Measurements from ENCODE around the gene ZNF345. TPM values are rescaled to one million over a fixed set of nuclear protein-coding genes. Genes with fewer than 3 reads are reported as not detected.
A peak's percentile ranks its signal among the peaks of the same experiment; 100 is the strongest.

The ZNF345 gene
- total and polyA plus RNA-seq, 2 experiments from 2014 or later: 5.5 to 5.7 TPM

DNA sequence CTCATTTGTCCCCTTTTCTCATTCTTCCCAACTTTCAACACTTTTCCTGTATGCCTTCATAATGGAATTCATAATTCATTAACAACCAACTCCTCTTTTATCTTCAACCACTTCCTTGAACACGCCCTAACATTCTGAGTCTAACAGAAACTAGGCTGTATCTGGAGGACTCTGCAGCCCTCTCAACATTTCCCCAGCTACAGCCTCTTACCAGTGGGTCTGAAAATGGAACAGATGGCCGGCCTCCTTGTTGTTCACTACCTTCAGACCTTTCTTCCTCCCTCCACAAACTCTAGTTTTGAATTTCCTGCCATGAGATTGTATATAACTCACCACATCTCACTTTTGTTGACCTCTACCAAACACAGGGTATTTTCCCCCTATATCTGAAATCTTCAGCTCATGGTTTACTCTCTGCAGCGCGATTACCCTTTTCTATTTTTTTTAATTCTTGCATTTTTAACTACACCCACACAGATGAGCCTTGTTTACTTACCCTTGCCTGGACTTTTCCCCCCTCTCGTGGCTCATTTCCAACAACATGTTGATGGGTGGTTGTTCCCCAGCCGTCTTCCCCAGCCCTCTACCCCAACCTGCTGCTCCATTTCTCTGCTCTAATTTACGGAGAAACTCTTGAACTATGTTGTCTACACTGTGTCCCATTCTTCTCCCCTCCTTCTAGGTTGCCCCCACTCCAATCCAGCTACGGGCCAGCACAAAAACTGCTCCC, 13.3 kb upstream of the ZNF345 start (continued):
- TF ChIP-seq EZH2 (IDR thresholded peaks at IDR 0.05; ENCODE audit: low read depth, unreplicated experiment): no peak
- TF ChIP-seq POLR2AphosphoS5 (IDR thresholded peaks at IDR 0.05; ENCODE audit: low read depth): no peak
- TF ChIP-seq JUNB (IDR thresholded peaks at IDR 0.05; ENCODE audit: unreplicated experiment): no peak
- TF ChIP-seq, protein P1, sequence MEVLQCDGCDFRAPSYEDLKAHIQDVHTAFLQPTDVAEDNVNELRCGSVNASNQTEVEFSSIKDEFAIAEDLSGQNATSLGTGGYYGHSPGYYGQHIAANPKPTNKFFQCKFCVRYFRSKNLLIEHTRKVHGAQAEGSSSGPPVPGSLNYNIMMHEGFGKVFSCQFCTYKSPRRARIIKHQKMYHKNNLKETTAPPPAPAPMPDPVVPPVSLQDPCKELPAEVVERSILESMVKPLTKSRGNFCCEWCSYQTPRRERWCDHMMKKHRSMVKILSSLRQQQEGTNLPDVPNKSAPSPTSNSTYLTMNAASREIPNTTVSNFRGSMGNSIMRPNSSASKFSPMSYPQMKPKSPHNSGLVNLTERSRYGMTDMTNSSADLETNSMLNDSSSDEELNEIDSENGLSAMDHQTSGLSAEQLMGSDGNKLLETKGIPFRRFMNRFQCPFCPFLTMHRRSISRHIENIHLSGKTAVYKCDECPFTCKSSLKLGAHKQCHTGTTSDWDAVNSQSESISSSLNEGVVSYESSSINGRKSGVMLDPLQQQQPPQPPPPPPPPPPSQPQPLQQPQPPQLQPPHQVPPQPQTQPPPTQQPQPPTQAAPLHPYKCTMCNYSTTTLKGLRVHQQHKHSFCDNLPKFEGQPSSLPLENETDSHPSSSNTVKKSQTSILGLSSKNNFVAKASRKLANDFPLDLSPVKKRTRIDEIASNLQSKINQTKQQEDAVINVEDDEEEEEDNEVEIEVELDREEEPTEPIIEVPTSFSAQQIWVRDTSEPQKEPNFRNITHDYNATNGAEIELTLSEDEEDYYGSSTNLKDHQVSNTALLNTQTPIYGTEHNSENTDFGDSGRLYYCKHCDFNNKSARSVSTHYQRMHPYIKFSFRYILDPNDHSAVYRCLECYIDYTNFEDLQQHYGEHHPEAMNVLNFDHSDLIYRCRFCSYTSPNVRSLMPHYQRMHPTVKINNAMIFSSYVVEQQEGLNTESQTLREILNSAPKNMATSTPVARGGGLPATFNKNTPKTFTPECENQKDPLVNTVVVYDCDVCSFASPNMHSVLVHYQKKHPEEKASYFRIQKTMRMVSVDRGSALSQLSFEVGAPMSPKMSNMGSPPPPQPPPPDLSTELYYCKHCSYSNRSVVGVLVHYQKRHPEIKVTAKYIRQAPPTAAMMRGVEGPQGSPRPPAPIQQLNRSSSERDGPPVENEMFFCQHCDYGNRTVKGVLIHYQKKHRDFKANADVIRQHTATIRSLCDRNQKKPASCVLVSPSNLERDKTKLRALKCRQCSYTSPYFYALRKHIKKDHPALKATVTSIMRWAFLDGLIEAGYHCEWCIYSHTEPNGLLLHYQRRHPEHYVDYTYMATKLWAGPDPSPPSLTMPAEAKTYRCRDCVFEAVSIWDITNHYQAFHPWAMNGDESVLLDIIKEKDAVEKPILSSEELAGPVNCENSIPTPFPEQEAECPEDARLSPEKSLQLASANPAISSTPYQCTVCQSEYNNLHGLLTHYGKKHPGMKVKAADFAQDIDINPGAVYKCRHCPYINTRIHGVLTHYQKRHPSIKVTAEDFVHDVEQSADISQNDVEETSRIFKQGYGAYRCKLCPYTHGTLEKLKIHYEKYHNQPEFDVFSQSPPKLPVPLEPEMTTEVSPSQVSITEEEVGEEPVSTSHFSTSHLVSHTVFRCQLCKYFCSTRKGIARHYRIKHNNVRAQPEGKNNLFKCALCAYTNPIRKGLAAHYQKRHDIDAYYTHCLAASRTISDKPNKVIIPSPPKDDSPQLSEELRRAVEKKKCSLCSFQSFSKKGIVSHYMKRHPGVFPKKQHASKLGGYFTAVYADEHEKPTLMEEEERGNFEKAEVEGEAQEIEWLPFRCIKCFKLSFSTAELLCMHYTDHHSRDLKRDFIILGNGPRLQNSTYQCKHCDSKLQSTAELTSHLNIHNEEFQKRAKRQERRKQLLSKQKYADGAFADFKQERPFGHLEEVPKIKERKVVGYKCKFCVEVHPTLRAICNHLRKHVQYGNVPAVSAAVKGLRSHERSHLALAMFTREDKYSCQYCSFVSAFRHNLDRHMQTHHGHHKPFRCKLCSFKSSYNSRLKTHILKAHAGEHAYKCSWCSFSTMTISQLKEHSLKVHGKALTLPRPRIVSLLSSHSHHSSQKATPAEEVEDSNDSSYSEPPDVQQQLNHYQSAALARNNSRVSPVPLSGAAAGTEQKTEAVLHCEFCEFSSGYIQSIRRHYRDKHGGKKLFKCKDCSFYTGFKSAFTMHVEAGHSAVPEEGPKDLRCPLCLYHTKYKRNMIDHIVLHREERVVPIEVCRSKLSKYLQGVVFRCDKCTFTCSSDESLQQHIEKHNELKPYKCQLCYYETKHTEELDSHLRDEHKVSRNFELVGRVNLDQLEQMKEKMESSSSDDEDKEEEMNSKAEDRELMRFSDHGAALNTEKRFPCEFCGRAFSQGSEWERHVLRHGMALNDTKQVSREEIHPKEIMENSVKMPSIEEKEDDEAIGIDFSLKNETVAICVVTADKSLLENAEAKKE (CRISPR knock-in tag; IDR thresholded peaks at IDR 0.05): no peak

DNA sequence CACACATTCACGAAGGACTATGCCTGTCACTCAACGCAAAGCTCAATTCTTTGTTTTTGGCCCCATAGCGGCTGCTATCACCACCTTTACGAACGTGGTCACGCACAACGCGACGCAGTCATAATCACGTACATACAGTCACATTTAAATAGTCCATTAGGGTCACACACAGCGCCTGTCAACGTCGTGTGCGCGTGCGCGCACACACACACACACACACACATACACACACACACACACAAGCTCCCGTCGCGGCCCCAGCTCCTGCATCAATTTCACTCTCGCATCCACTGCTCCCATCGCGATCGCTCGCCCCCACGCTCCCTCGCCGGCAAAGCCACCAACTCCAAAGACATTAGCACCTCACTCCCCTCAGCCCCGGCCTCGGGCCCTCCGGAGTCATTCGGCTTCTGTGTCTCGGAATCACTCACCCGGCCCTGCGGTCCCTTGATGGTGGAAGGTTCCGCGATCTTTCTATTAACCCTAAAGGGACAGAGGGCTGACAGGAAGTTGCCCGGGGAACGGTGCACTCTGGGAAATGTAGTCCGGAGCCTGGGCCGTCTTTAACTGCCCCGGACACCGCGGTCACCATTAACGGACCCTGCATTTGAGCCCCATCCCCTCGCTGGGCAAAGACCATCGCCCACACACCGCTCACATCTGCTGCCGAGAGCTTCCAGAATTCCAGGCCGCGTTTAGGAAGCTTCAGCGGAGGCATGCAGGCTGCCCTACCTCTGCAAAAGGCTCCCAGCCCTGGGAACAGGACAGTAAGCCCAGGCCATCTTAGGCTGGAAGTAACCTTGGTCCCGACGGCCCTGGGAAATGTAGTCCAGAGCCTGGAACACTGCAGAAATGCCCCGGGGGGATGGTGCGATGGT, 12.5 kb upstream of the ZNF345 start, which contains the start of gene ZNF790:
Gene ZNF790 (minus strand): TSS at position 482 of the 878 bp plus-strand sequence. CDS start 12,768 bp downstream, outside the sequence.
- peak within 1 kb of the TSS; percentile 78 for H3K4me3 ChIP-seq
- DNase-seq (ENCODE audit: low spot score): peak; percentile 97
- peaks cover 42% of the 10 kb centered on the region for H3K36me3 Mint-ChIP-seq (ENCODE audit: low read depth)
- H2AFZ ChIP-seq: peak within 1 kb of the TSS; percentile 93
- 0 out of 2 replicates have a peak, but pooled peaks cover 3% of the 10 kb centered on the region for H3K9me2 ChIP-seq (ENCODE audit: insufficient read depth)
- peak within 1 kb of the TSS; percentile 91 for H3K27ac ChIP-seq (ENCODE audit: low read depth)
- H4K20me1 ChIP-seq (replicated peaks; ENCODE audit: insufficient read depth): no peaks in the 10 kb centered on the region
- TF ChIP-seq, protein P2, sequence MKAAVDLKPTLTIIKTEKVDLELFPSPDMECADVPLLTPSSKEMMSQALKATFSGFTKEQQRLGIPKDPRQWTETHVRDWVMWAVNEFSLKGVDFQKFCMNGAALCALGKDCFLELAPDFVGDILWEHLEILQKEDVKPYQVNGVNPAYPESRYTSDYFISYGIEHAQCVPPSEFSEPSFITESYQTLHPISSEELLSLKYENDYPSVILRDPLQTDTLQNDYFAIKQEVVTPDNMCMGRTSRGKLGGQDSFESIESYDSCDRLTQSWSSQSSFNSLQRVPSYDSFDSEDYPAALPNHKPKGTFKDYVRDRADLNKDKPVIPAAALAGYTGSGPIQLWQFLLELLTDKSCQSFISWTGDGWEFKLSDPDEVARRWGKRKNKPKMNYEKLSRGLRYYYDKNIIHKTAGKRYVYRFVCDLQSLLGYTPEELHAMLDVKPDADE (IDR thresholded peaks at IDR 0.05): peak; percentile 96
- peak; percentile 21; the same call in 1 of the 2 replicates for TF ChIP-seq CREB1 (CRISPR knock-in tag; IDR thresholded peaks at IDR 0.05; ENCODE audit: low read depth)
- TF ChIP-seq POLR2AphosphoS5 (IDR thresholded peaks at IDR 0.05; ENCODE audit: low read depth): peak; percentile 84
- TF ChIP-seq, protein P3, sequence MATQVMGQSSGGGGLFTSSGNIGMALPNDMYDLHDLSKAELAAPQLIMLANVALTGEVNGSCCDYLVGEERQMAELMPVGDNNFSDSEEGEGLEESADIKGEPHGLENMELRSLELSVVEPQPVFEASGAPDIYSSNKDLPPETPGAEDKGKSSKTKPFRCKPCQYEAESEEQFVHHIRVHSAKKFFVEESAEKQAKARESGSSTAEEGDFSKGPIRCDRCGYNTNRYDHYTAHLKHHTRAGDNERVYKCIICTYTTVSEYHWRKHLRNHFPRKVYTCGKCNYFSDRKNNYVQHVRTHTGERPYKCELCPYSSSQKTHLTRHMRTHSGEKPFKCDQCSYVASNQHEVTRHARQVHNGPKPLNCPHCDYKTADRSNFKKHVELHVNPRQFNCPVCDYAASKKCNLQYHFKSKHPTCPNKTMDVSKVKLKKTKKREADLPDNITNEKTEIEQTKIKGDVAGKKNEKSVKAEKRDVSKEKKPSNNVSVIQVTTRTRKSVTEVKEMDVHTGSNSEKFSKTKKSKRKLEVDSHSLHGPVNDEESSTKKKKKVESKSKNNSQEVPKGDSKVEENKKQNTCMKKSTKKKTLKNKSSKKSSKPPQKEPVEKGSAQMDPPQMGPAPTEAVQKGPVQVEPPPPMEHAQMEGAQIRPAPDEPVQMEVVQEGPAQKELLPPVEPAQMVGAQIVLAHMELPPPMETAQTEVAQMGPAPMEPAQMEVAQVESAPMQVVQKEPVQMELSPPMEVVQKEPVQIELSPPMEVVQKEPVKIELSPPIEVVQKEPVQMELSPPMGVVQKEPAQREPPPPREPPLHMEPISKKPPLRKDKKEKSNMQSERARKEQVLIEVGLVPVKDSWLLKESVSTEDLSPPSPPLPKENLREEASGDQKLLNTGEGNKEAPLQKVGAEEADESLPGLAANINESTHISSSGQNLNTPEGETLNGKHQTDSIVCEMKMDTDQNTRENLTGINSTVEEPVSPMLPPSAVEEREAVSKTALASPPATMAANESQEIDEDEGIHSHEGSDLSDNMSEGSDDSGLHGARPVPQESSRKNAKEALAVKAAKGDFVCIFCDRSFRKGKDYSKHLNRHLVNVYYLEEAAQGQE (IDR thresholded peaks at IDR 0.05; ENCODE audit: unreplicated experiment): no peak
- peak; percentile 21 for TF ChIP-seq JUNB (IDR thresholded peaks at IDR 0.05; ENCODE audit: unreplicated experiment)
- peaks cover 3% of the 10 kb centered on the region; the same call in 1 of the 3 replicates for H3K4me1 Mint-ChIP-seq
- peaks cover 44% of the 10 kb centered on the region for H3K79me2 ChIP-seq (replicated peaks; ENCODE audit: insufficient read depth)
- peak; percentile 98 for ATAC-seq
- H3K36me3 ChIP-seq (ENCODE audit: insufficient read depth): peaks cover 6% of the 10 kb centered on the region; the same call in 1 of the 2 replicates
- peaks cover 1% of the 10 kb centered on the region for H3K27me3 Mint-ChIP-seq (ENCODE audit: insufficient read depth, low read depth, poor library complexity)
- no peak within 1 kb of the TSS; the same call in 1 of the 2 replicates for H3K27ac Mint-ChIP-seq
- H3K27me3 ChIP-seq (ENCODE audit: insufficient read depth): no peaks in the 10 kb centered on the region
- H3K9me3 Mint-ChIP-seq: peaks cover 18% of the 10 kb centered on the region
- H3K4me3 Mint-ChIP-seq: no peak within 1 kb of the TSS
- no peaks in the 10 kb centered on the region for H3F3A ChIP-seq (replicated peaks; ENCODE audit: low read depth)
- H3K4me2 ChIP-seq: peak within 1 kb of the TSS; percentile 94
- no peaks in the 10 kb centered on the region for H3K4me1 ChIP-seq (ENCODE audit: insufficient read depth)

All from GM23338 (cell line).